GM18951 (cell line): ENCODE measurements around the gene SH3PXD2A.

Experiments used
- POLR2A ChIP-seq: IDR thresholded peaks from 4 replicates; pipeline ENCODE4 v1.6.1; 2011; ENCODE audit warnings: mild to moderate bottlenecking; ENCODE audit not compliant: insufficient read length, insufficient read depth; ENCODE audit errors: extremely low read depth
- in situ Hi-C: fragments of 300-500 bp; cut with MboI; formaldehyde crosslinking; loops from one replicate; pipeline ENCODE4 v1.12.0; 2022; ENCODE audit warnings: low sequenced_read_pairs, mixed read lengths, inconsistent platforms; ENCODE audit not compliant: unreplicated experiment

SH3PXD2A gene

DNA sequence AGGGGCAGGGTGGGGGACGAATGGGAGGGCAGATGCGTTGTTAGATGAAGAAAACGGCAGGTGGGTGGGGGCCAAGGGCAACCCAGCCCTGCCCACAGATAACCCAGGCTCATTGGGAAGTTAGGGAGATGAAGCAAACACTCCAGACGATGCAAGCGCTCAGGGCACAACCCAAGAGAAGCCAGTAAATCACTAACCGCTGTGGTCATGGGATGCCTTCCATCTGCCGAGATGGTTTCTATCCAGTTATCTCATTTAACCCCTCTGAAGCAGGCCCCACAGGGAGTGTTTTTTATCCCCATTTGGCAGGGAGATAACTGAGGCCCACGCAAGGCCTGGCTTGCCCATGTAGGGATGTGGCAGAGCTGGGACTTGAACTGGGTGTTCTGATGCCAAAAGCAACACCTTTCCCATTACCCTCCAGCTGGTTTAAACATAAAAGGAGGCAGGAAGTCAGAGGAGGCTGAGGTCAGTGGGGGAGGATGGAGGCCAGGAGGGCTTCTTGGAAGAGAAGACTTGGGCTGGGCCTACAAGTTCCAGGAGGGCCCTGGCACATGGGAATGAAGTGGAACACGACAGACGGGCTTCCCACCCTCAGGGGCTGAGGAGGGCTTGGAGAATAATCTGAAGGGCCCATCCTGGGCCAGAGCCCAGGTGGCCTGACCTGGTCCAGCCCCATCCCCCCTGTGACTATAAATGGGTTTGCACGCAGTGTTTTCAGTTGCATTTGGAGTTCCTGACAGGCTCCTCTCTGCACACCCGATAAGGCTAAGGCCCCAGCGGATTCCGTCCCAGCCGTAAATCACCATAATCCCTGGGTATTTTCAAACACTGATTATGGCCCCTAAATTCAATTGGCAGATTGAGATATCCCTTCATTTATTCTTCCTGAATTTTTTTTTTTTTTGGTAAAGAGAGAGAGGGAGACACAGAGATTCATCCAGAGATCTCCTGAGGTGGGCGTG is 281.0 kb downstream of the SH3PXD2A start:
- in situ Hi-C loops, result no loop called here
- TF ChIP-seq POLR2A, result no peak

DNA sequence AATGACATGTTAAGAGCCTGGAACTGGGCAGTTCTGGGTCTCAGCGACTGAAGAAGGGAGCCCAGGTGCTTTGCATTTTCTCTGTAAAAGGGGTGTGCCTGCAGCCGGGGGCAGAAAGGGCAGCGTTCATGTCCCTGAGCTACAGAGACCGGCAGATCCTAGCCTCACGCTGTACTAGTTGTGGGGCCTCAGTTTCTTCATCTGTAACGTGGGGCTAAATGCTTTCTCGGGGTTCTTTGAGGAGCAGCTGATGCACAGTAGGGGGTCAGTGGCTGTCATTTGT is 282.2 kb downstream of the SH3PXD2A start:
- no peak for TF ChIP-seq POLR2A
- in situ Hi-C loops, result no loop called here

DNA sequence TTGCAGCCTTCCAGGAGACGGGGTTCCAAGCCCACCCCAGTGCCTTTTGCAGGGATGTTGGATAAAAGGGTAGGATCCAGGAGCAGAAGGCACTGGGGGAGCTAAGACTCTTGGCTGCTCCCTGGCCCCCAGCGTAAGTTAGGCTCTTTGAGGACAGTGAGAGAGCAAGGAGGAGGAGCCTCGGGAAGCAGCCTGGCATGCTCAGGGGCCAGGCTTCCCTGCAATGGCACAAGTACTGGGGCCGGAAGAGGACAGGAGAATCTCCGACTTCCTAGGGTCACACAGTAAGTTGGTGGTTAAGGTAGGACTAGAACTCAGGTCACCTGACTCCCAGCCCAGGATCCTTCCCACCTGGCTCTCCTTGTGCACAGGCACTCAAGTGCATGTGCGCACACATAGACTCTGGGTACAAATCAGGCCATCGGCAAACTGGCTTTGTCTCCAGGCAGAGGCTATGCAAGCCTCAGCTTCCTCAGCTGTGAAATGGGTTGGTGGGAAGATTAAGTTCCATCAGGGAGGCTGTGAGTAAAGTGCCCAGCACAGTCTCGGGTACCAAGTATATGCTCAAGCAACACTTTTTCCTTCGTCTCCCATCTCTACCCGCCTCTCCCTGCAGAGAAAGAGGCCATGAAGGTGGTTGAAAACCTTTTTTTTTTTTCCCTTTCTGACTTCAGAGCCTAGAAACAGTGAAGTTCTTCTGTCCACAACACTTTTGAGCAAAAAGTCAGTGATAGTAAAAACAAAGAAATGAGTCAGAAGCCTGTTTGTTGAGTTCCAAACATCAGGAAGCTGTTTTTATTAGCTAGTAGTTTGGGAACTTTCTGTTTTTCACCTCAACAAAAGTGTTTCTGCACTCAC is 282.8 kb downstream of the SH3PXD2A start:
- in situ Hi-C loops, result no loop called here
- no peak for TF ChIP-seq POLR2A

DNA sequence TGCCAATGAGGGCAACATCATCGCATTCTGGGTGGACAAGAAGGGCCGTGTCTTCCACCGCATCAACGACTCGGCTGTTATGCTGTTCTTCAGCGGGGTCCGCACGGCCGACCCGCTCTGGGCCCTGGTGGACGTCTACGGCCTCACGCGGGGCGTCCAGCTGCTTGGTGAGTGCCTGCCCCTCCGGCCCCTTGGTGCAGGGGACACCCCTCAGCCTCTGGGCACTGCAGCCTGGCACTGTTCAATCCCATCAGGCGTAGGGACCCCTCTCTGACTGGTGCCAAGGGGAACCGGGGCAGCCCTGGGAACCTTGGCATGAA is 283.8 kb downstream of the SH3PXD2A start:
- in situ Hi-C loops, result no loop called here
- TF ChIP-seq POLR2A, result no peak

DNA sequence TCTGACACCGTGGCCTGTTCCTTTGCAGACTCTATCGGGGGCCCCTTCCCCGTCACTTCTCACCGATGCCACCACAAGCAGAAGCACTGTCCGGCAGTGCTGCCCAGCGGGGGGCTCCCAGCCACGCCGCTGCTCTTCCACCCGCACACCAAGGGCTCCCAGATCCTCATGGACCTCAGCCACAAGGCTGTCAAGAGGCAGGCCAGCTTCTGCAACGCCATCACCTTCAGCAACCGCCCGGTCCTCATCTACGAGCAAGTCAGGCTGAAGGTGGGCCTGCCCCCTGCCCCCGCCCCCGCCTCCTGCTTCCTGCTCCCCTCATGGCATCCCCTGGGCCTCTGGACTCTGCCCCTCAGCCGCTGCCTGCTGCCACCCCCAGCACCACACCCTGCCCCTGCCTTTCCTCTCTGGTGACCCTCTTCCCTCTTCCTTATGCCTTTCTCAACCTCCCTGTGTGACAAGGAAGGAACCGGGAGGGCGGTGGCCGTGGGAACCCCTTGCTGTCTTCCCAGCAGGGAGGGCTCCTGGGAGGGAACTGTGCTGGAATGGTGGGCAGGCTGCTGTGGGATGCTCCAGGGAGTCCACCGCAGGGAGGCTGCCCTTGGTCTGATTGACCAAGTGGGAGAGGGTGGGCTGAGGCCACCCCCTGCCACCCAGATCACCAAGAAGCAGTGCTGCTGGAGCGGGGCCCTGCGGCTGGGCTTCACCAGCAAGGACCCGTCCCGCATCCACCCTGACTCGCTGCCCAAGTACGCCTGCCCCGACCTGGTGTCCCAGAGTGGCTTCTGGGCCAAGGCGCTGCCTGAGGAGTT is 284.3 kb downstream of the SH3PXD2A start:
- no peak for TF ChIP-seq POLR2A
- in situ Hi-C loops, result no loop called here

DNA sequence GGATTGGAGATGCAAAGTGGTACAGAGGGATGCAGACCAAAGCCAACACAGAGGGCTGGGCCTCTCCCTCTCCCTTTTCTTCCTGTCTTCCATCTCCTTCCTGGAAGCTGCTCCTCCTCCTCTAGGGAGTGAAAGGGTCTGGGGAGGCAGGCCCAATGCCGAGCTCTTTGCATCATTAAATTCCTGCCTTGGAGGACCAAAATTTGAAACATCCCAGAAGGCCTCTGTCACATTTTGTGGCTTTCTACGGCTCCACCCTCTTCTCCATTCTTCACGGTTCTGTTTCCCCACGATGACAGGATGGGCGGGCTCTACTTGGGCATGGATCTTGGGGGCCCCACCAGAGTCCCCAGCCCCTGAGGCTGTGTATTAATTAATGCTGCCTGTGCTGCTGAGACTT is 285.5 kb downstream of the SH3PXD2A start:
- TF ChIP-seq POLR2A, result no peak
- in situ Hi-C loops, result no loop called here

DNA sequence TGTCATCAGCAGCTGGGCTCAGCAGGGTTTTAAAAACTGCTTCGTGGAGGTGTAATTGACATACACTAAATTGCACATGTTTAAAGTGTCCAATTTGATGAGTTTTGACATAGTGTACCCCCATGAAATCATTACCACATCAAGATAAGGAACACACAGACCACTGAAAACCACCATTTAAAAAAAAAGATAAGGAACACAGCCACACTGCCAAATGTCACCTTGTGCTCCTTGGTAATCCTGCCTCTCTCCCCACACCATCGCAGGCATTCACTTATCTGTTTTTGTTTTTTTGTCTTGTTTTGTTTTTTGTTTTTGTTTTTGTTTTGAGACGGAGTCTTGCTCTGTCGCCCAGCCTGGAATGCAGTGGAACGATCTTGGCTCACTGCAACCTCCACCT is 286.9 kb downstream of the SH3PXD2A start:
- no peak for TF ChIP-seq POLR2A
- in situ Hi-C loops, result no loop called here

DNA sequence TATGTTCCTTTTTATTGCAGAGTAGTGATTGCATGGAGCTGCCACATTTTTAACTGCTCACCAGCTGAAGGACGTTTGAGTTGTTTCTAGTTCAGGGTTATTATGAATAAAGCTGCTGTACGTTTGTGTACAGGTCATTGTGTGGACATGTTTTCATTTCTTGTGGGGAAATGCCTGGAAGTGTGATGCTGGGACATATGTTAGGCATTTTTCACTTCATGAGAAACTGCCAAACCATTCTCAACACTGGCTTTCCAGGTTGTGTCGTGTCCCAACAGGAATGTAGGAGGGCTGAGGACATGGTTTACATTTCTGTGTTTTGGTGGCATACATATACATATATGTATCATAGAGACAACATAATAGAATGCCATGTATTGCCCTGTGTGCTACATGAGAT is 288.8 kb downstream of the SH3PXD2A start:
- no peak for TF ChIP-seq POLR2A
- in situ Hi-C loops, result no loop called here

DNA sequence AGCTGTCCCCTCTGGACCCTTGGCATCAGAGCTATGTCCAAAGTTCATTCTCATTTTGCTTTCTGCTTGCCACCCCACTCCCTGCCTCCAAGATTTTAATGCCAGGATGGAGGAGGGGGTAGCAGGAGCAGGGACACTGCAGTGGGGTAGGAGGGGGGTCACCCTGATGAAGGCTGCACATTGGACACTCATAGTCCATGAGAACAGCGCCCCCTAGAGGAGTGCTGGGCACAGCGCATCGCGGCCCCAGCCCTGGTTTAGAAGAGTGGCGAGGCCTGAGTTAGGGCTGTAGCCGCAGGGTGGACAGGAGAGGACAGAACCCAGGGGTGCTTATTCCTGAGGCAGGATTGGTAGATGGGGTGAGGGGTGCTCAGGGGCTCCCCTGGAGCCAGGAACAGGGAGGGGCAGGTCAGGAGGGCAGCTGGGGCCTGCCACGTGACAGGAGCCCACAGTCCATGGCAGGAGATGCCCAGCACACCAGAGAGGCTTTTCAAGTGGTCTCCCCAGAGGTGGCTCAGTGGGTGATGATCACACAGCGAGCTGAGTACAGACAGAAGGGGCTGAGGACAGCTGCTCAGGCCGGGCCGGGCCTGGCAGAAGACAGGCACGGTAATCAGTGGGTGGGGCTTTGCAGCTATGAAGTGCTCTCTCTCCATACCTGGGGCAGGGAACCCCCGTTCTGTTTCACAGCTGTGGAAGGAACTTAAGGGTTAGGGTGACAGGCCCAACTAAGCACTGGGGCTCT is 290.4 kb downstream of the SH3PXD2A start:
- TF ChIP-seq POLR2A, result no peak
- in situ Hi-C loops, result no loop called here

DNA sequence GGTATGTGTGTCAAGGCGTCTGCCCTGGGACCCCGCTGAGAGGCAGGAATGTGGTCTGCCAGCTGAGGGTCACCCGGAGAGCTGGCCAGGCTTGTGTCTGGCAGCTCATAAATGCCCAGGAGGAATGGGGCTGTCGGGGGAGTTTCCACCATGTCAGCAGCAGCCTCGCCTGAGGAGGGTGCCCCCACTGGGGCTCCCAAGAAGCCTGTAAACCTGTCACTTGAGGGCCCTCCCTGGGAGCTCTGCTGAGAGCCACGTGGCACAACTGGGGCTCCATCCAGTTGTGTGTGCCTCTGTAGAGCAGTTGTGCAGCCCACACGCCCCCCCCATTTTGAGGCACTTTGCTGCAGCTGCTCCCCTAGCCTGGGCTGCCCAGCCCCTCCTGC is 291.3 kb downstream of the SH3PXD2A start:
- no peak for TF ChIP-seq POLR2A
- in situ Hi-C loops, result no loop called here

DNA sequence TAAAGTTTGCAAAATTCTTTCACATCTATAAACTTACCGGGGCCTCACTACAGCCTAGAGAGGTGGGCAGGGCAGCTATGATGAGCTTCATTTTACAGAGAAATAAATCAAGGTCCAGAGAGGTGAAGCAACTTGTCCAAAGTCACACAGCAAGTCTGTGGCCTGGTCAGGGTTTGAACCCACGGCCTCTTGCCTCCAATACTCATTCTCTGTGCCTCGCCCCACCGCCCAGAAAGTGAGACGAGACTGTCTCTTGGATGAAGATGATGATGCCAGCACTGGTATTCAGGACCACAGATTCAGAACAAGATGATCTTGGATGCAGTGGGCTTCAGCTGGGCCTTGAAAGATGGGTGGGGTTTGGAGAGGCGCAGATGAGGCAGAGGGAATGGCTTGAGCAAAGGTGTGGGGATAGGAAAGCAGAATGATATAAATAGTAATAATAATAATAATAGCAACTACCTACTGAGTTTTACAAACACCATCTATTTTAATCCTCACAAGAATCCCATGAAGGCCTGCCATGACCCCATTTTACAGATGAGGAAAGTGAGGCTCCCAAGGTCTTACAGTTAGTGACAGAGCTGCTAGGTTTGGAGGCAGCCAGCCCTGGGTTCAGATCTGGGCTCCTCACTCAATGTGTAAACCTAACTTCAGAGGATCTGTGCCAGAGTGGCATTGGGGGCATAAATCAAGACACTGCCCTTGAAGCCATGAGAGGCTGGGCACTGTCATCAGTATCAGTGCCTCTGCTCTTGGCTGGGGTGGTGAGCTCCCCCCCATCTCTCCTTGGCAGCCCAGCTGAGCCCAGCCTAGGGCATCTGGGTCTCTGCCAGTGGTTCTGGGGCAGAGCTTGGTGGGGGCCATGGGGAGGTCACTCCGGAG is 291.9 kb downstream of the SH3PXD2A start:
- TF ChIP-seq POLR2A, result no peak

DNA sequence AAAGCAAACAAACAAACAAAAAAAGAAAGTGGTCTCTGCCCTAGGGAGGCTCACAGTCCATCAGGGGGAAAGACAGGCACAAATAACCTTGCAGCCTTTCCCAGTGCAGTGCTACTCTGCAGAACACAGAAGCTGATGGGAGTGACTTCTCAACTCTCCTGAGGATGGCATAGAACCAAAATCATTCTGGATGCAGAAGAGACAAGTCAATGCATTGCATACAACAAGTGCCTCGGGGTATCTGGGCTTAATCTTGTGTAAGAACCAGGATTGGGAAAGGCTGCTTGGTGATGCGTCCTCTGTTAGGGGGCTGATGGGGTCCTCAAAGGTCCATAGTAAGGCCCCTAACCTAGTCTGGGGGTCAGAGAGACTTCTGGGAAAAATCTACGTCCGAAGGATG is 293.0 kb downstream of the SH3PXD2A start:
- in situ Hi-C loops, result no loop called here
- TF ChIP-seq POLR2A, result no peak

More for the DNA sequence above, 291.9 kb downstream of the SH3PXD2A start:
- in situ Hi-C loops, result no loop called here

DNA sequence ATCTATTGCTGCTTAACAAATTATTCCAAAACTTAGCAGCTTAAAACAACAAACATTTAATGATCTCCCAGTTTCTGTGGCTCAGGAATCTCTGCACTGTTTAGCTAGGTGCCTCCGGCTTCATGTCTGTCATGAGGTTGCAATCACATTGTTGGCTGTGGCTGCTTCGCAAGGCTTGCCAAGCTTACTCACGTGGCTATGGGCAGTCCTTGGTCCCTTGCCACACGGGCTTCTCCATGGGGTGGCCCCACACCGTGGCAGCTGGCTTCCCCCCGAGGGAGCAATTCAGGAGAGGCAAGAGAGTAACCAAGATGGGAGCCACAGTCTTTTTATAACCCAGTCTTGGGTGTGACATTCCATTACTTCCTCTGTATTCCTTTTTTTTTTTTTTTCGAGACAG is 294.5 kb downstream of the SH3PXD2A start:
- in situ Hi-C loops, result no loop called here

More for the DNA sequence above, 294.5 kb downstream of the SH3PXD2A start:
- TF ChIP-seq POLR2A, result no peak
